Dendritic cell treated with granulocyte-macrophage colony-stimulating factor and Interleukin-4, amounts not matched to agents 40 ng/mL and 50 ng/mL, for 4 days (primary cell): ENCODE data around the gene VKORC1.

Experiments
- H3K27ac Mint-ChIP-seq: one replicate; pipeline ENCODE4 v1.8.0; 2022; ENCODE audit warnings: mild to moderate bottlenecking, mixed read lengths
- H3K27me3 Mint-ChIP-seq: one replicate; pipeline ENCODE4 v1.8.0; 2022; ENCODE audit warnings: mild to moderate bottlenecking, mixed read lengths
- H3K36me3 Mint-ChIP-seq: one replicate; pipeline ENCODE4 v1.8.0; 2022; ENCODE audit warnings: low read depth, mixed read lengths
- H3K4me1 Mint-ChIP-seq: one replicate; pipeline ENCODE4 v1.8.0; 2022; ENCODE audit warnings: low read depth, mixed read lengths
- H3K4me3 Mint-ChIP-seq: one replicate; pipeline ENCODE4 v1.8.0; 2022; ENCODE audit warnings: mild to moderate bottlenecking, moderate library complexity, mixed read lengths
- H3K9me3 Mint-ChIP-seq: one replicate; pipeline ENCODE4 v1.8.0; 2022; ENCODE audit warnings: mixed read lengths
- intact Hi-C: fragments of 100-400 bp; cut with micrococcal nuclease; formaldehyde crosslinking; loops from one replicate; pipeline ENCODE4 v1.15.0; 2022

The VKORC1 gene

GRCh38 chr16:31063843-31064611, 30.6 kb downstream of the VKORC1 start:
- H3K4me1 Mint-ChIP-seq = peaks cover 24% of the 10 kb centered on the region
- intact Hi-C loops = no loop called here
- no peaks in the 10 kb centered on the region for H3K27me3 Mint-ChIP-seq
- H3K9me3 Mint-ChIP-seq = no peaks in the 10 kb centered on the region
- no peak overlapping the region for H3K27ac Mint-ChIP-seq
- peaks cover 61% of the 10 kb centered on the region for H3K36me3 Mint-ChIP-seq
- H3K4me3 Mint-ChIP-seq = no peak overlapping the region

DNA sequence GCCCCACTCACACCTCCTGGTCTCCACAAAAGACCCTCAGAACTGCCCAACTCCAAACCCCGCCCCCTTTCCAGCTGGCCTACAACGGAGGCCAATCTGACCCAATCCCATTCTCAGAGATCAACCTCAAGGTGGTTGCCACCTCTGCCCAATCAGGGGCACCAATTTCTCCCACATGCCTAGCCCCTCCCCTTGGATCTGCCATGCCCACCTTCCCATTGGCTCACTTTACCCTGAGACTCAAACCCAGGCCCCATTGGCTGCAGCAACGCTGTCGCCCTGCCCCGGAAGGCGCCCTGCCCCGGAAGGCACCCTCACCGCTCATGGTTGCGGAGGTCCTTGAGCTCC, 31.1 kb downstream of the VKORC1 start:
- peaks cover 62% of the 10 kb centered on the region for H3K36me3 Mint-ChIP-seq
- intact Hi-C loops = no loop called here
- peaks cover 22% of the 10 kb centered on the region for H3K4me1 Mint-ChIP-seq
- H3K27me3 Mint-ChIP-seq = no peaks in the 10 kb centered on the region
- H3K4me3 Mint-ChIP-seq = no peak overlapping the region
- H3K9me3 Mint-ChIP-seq = no peaks in the 10 kb centered on the region
- H3K27ac Mint-ChIP-seq = no peak overlapping the region

- H3K27me3 Mint-ChIP-seq = no peaks in the 10 kb centered on the region
- H3K4me1 Mint-ChIP-seq = peaks cover 16% of the 10 kb centered on the region
- H3K36me3 Mint-ChIP-seq = peaks cover 64% of the 10 kb centered on the region
- no peaks in the 10 kb centered on the region for H3K9me3 Mint-ChIP-seq
- intact Hi-C loops = no loop called here
- no peak overlapping the region for H3K4me3 Mint-ChIP-seq
- H3K27ac Mint-ChIP-seq = no peak overlapping the region
Observed at GRCh38 chr16:31061813-31062440, 32.7 kb downstream of the VKORC1 start.

DNA sequence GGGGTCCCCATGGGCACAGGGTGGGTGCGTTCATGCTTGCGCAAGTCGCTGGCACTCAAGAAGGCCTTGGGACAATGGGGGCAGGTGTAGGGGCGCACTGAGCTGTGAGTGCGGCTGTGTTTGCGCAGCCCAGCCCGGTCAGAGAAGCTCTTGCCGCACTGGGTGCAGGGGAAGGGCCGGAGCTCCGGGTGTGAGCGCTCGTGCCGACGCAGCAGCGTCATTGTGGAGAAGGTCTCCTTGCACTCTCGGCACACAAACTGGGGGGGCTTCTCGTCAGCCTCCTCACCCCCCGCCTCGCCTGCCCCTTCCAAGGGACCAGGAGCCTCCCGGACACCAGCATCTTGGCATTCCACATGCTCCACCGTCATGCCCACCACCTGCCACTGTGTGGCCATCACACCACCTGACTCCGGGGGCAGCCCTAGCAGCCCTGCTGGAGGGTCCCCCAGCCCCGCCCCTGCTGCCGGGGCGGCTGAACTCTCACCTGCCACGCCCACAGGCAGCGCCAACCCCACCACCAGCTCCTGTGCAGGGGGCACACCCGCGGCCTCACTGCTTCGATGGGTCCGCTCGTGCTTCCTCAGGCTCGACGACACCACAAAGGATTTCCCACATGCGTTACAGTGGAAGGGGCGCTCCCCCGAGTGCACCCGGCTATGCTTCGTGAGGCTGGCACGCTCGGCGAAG, 33.3 kb downstream of the VKORC1 start:
- Mint-ChIP-seq H3K9me3 (no peaks in the 10 kb centered on the region), H3K36me3 (peaks cover 71% of the 10 kb centered on the region), H3K27ac (no peak overlapping the region), H3K4me1 (peaks cover 14% of the 10 kb centered on the region), H3K4me3 (no peak overlapping the region), H3K27me3 (no peaks in the 10 kb centered on the region)
- intact Hi-C loops = no loop called here

GRCh38 chr16:31055613-31056012, 39.0 kb downstream of the VKORC1 start:
- Mint-ChIP-seq H3K9me3 (no peaks in the 10 kb centered on the region), H3K4me1 (peaks cover 26% of the 10 kb centered on the region), H3K27me3 (no peaks in the 10 kb centered on the region), H3K4me3 (no peak overlapping the region), H3K36me3 (peaks cover 24% of the 10 kb centered on the region), H3K27ac (no peak overlapping the region)
- intact Hi-C loops = no loop called here

GRCh38 chr16:31052114-31052513, 42.5 kb downstream of the VKORC1 start:
- H3K9me3 Mint-ChIP-seq = no peaks in the 10 kb centered on the region
- peak overlapping the region; percentile 73 for H3K27ac Mint-ChIP-seq
- intact Hi-C loops = no loop called here
- no peak overlapping the region for H3K4me3 Mint-ChIP-seq
- H3K36me3 Mint-ChIP-seq = peaks cover 7% of the 10 kb centered on the region
- H3K27me3 Mint-ChIP-seq = no peaks in the 10 kb centered on the region
- peaks cover 45% of the 10 kb centered on the region for H3K4me1 Mint-ChIP-seq

DNA sequence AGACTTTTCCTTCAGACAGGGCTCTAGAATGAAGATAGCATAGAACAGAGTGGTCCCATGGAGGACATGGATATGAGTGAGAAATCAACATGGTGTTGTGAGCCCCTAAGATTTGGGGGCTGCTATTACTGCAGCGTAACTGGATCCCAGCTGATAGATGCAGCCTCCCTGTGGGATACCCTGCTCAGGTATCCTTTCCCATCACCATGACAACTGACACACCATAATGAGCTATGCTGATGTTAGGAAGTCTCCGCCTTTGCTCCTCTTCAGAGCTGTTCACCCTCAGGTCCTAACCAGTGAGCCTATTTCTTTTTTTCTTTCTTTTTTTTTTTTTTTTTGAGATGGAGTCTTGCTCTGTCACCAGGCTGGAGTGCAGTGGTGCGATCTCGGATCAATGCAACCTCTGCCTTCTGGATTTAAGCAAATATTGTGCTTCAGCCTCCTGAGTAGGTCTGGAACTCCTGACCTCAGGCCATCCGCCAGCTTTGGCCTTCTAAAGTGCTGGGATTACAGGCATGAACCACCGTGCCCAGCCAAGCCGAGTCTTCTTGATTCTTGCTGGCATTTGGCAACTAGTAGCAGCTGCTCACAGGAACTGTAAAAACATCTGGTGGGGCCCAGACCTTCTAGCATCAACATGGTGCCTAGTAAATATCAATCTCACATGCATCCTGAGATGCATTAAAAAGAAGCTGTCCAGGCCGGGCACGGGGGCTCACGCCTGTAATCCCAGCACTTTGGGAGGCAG, 44.1 kb downstream of the VKORC1 start:
- Mint-ChIP-seq H3K9me3 (no peaks in the 10 kb centered on the region), H3K27me3 (no peaks in the 10 kb centered on the region), H3K27ac (no peak overlapping the region), H3K36me3 (no peaks in the 10 kb centered on the region), H3K4me3 (no peak overlapping the region), H3K4me1 (peaks cover 51% of the 10 kb centered on the region)
- intact Hi-C loops = no loop called here

DNA sequence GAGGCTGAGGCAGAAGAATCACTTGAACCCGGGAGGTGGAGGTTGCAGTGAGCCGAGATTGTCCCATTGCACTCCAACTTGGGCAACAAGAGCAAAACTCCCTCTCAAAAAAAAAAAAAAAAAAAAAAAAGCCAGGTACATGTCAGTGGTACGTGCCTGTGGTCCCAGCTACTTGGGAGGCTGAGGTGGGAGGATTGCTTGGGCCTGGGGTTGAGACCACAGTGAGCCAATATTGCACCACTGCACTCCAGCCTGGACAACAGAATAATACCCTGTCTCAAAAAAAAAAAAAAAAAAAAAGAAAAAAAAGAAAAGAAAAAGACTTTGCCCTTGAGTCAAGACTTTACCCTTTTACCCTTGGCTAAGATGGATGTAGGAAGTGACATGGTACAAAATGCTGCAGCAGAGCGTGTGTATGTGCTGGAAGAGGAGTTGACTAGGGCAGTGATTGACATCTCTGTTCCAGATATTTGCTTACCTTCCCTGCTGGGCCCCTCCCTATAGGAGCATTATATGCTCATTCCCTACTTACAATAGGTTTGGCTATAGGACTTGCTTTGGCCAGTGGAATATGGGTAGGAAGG, 50.6 kb downstream of the VKORC1 start:
- Mint-ChIP-seq H3K9me3 (no peaks in the 10 kb centered on the region), H3K36me3 (peaks cover 54% of the 10 kb centered on the region), H3K4me1 (peaks cover 24% of the 10 kb centered on the region), H3K27me3 (no peaks in the 10 kb centered on the region), H3K4me3 (no peak overlapping the region), H3K27ac (no peak overlapping the region)
- intact Hi-C loops = no loop called here

GRCh38 chr16:31043352-31043751, 51.2 kb downstream of the VKORC1 start:
- no peaks in the 10 kb centered on the region for H3K9me3 Mint-ChIP-seq
- H3K36me3 Mint-ChIP-seq = peaks cover 61% of the 10 kb centered on the region
- H3K27ac Mint-ChIP-seq = no peak overlapping the region
- no peaks in the 10 kb centered on the region for H3K27me3 Mint-ChIP-seq
- peaks cover 17% of the 10 kb centered on the region for H3K4me1 Mint-ChIP-seq
- no peak overlapping the region for H3K4me3 Mint-ChIP-seq
- intact Hi-C loops = no loop called here

DNA sequence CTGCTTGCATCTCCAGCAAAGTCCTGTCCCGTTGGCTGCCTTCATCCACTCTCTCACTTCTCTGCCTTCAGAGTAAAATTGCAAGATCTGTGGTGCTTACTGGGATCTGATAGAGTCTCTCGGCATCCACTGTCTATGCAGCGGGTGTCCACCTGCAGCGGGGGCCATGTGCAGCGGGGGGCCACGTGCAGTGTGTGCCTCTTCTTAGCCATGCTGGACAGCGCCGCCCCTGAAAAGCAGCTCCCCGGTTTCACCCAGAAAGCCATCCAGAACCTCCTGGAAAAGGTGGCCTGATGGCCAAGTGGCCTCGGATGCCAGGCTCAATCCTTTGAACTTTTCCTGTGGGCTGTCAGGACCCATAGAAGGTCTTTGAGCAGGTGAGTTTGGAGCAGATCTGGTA, 51.7 kb downstream of the VKORC1 start:
- Mint-ChIP-seq H3K36me3 (peaks cover 66% of the 10 kb centered on the region), H3K4me1 (peaks cover 14% of the 10 kb centered on the region), H3K9me3 (no peaks in the 10 kb centered on the region), H3K27ac (no peak overlapping the region), H3K4me3 (no peak overlapping the region), H3K27me3 (no peaks in the 10 kb centered on the region)
- intact Hi-C loops = no loop called here
